ENCODE measurements around the gene DCBLD2.

The DCBLD2 gene

GRCh38 chr3:98772022-98772421 is 129.5 kb downstream of the DCBLD2 start:
- peak; percentile 40 for FAIRE-seq
- TF ChIP-seq TAF1 (IDR thresholded peaks at IDR 0.05; ENCODE audit: borderline replicate concordance, low read depth, low read length) (no peak), POLR2AphosphoS5 (IDR thresholded peaks at IDR 0.05; ENCODE audit: low read depth, low read length) (no peak), POLR2A (IDR thresholded peaks at IDR 0.05; ENCODE audit: low read depth, low read length) (no peak)
- DNase-seq (ENCODE audit: insufficient read length) = no peak

GRCh38 chr3:98770261-98771039 is 131.0 kb downstream of the DCBLD2 start:
- FAIRE-seq = peak; percentile 90
- TF ChIP-seq POLR2A (IDR thresholded peaks at IDR 0.05; ENCODE audit: low read depth, low read length) (peak; percentile 20; the same call in 1 of the 2 replicates), POLR2AphosphoS5 (IDR thresholded peaks at IDR 0.05; ENCODE audit: low read depth, low read length) (no peak), TAF1 (IDR thresholded peaks at IDR 0.05; ENCODE audit: borderline replicate concordance, low read depth, low read length) (no peak)
- no peak for DNase-seq (ENCODE audit: insufficient read length)

- no peak for FAIRE-seq
- TF ChIP-seq POLR2AphosphoS5 (IDR thresholded peaks at IDR 0.05; ENCODE audit: low read depth, low read length) = no peak
- TF ChIP-seq TAF1 (IDR thresholded peaks at IDR 0.05; ENCODE audit: borderline replicate concordance, low read depth, low read length) = no peak
- no peak for TF ChIP-seq POLR2A (IDR thresholded peaks at IDR 0.05; ENCODE audit: low read depth, low read length)
- no peak for DNase-seq (ENCODE audit: insufficient read length)
Measured at GRCh38 chr3:98769448-98769847, 132.0 kb downstream of the DCBLD2 start.

- no peak for TF ChIP-seq POLR2AphosphoS5 (IDR thresholded peaks at IDR 0.05; ENCODE audit: low read depth, low read length)
- no peak for TF ChIP-seq TAF1 (IDR thresholded peaks at IDR 0.05; ENCODE audit: borderline replicate concordance, low read depth, low read length)
- DNase-seq (ENCODE audit: insufficient read length) (no peak), FAIRE-seq (no peak)
Measured at GRCh38 chr3:98768961-98769360, 132.5 kb downstream of the DCBLD2 start.

GRCh38 chr3:98766924-98767323 is 134.6 kb downstream of the DCBLD2 start:
- FAIRE-seq (peak; percentile 30), DNase-seq (ENCODE audit: insufficient read length) (no peak)

GRCh38 chr3:98765721-98766120 is 135.8 kb downstream of the DCBLD2 start:
- DNase-seq (ENCODE audit: insufficient read length) (no peak), FAIRE-seq (peak; percentile 57)
- TF ChIP-seq POLR2A (IDR thresholded peaks at IDR 0.05; ENCODE audit: low read depth, low read length) (no peak), POLR2AphosphoS5 (IDR thresholded peaks at IDR 0.05; ENCODE audit: low read depth, low read length) (no peak), TAF1 (IDR thresholded peaks at IDR 0.05; ENCODE audit: borderline replicate concordance, low read depth, low read length) (no peak)

More at GRCh38 chr3:98766924-98767323, 134.6 kb downstream of the DCBLD2 start:
- TF ChIP-seq TAF1 (IDR thresholded peaks at IDR 0.05; ENCODE audit: borderline replicate concordance, low read depth, low read length) (no peak), POLR2A (IDR thresholded peaks at IDR 0.05; ENCODE audit: low read depth, low read length) (no peak), POLR2AphosphoS5 (IDR thresholded peaks at IDR 0.05; ENCODE audit: low read depth, low read length) (no peak)

GRCh38 chr3:98764472-98764884 is 137.0 kb downstream of the DCBLD2 start:
- DNase-seq (ENCODE audit: insufficient read length) = no peak
- TF ChIP-seq POLR2A (IDR thresholded peaks at IDR 0.05; ENCODE audit: low read depth, low read length) = no peak
- TF ChIP-seq POLR2AphosphoS5 (IDR thresholded peaks at IDR 0.05; ENCODE audit: low read depth, low read length) = no peak
- TF ChIP-seq TAF1 (IDR thresholded peaks at IDR 0.05; ENCODE audit: borderline replicate concordance, low read depth, low read length) = no peak
- FAIRE-seq = peak; percentile 61

- DNase-seq (ENCODE audit: insufficient read length) = no peak
- TF ChIP-seq TAF1 (IDR thresholded peaks at IDR 0.05; ENCODE audit: borderline replicate concordance, low read depth, low read length) = no peak
- no peak for TF ChIP-seq POLR2A (IDR thresholded peaks at IDR 0.05; ENCODE audit: low read depth, low read length)
- TF ChIP-seq POLR2AphosphoS5 (IDR thresholded peaks at IDR 0.05; ENCODE audit: low read depth, low read length) = no peak; the same call in 1 of the 2 replicates
- FAIRE-seq = peak; percentile 17
Measured at GRCh38 chr3:98763819-98764418, 137.6 kb downstream of the DCBLD2 start.

GRCh38 chr3:98763076-98763475 is 138.4 kb downstream of the DCBLD2 start, which contains the start of gene ST3GAL6:
TSS of gene ST3GAL6 (plus strand) at chr3:98763340. CDS start at chr3:98768441, 5,101 bp downstream.
- FAIRE-seq (peak; percentile 93), DNase-seq (ENCODE audit: insufficient read length) (no peak)
- no peak for TF ChIP-seq TAF1 (IDR thresholded peaks at IDR 0.05; ENCODE audit: borderline replicate concordance, low read depth, low read length)
- TF ChIP-seq POLR2A (IDR thresholded peaks at IDR 0.05; ENCODE audit: low read depth, low read length) = peak; percentile 69
- TF ChIP-seq POLR2AphosphoS5 (IDR thresholded peaks at IDR 0.05; ENCODE audit: low read depth, low read length) = peak; percentile 72

GRCh38 chr3:98761643-98762229 is 139.8 kb downstream of the DCBLD2 start:
- FAIRE-seq = peak; percentile 67
- DNase-seq (ENCODE audit: insufficient read length) = no peak
- TF ChIP-seq POLR2AphosphoS5 (IDR thresholded peaks at IDR 0.05; ENCODE audit: low read depth, low read length) (no peak), POLR2A (IDR thresholded peaks at IDR 0.05; ENCODE audit: low read depth, low read length) (no peak), TAF1 (IDR thresholded peaks at IDR 0.05; ENCODE audit: borderline replicate concordance, low read depth, low read length) (no peak)

- FAIRE-seq = no peak
- TF ChIP-seq POLR2AphosphoS5 (IDR thresholded peaks at IDR 0.05; ENCODE audit: low read depth, low read length) = no peak
- no peak for TF ChIP-seq POLR2A (IDR thresholded peaks at IDR 0.05; ENCODE audit: low read depth, low read length)
- TF ChIP-seq TAF1 (IDR thresholded peaks at IDR 0.05; ENCODE audit: borderline replicate concordance, low read depth, low read length) = no peak
- no peak for DNase-seq (ENCODE audit: insufficient read length)
Measured at GRCh38 chr3:98759629-98760028, 141.9 kb downstream of the DCBLD2 start.
